ENCODE results near the gene PCSK6. TPM values are rescaled to one million over a fixed set of nuclear protein-coding genes. Genes with fewer than 3 reads are reported as not detected.

The PCSK6 gene
- total RNA-seq, 4 donors from 2014 or later: 12.9 to 31.5 (median 23.7) TPM

DNA sequence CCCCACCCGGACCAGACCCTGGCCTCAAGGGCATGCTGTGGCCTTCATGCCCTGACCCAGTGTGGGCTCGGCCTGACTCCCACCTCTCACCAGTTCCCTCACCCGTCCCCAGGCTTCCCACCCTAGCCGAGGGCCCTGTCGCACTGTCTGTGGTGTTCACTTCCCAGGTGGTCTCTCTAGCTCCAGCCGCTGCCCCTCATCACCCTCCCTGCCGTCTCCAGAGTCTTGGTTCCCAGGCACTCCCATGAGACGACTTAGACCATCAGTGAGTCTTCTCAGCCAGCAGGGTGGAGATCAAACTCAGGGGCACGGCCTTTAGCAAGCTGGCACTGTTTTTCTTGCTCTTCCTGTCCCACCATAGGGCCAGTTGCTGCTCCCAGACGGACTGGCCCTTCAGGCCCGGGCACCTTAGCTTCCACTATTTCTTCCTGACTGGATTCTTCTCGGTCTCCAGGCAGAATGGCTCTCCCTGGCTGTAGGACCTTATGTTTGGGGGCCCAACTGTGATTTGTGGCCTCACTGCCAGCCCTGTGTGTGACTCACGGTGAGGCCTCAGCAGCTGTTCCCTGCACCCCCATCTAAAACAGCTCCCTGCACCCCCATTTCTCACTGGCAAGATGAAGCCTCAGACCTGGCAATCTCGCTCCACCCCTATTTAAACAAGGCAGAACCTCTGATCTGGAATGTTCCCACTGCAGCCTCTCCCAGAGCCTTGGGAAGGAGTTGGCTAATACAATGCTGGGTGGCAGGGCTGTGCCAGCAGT, 9.4 kb upstream of the PCSK6 start:
- peaks cover 40% of the 10 kb centered on the region for H3K4me1 ChIP-seq
- TF ChIP-seq CTCF (IDR thresholded peaks at IDR 0.05) (no peak), POLR2AphosphoS5 (IDR thresholded peaks at IDR 0.05) (no peak), EP300 (IDR thresholded peaks at IDR 0.05) (no peak), POLR2A (IDR thresholded peaks at IDR 0.05) (no peak)
- H3K9me3 ChIP-seq: no peaks in the 10 kb centered on the region
- WGBS: 69% methylated on average over 14 of the region's 14 CpGs
- H3K27ac ChIP-seq: no peak overlapping the region
- H3K36me3 ChIP-seq: no peaks in the 10 kb centered on the region
- peak in 1 of 2 donors; percentile 58 for DNase-seq (ENCODE audit: low spot score in 2 of 2)
- H3K27me3 ChIP-seq: peaks cover 43% of the 10 kb centered on the region
- no peak overlapping the region for H3K4me3 ChIP-seq

DNA sequence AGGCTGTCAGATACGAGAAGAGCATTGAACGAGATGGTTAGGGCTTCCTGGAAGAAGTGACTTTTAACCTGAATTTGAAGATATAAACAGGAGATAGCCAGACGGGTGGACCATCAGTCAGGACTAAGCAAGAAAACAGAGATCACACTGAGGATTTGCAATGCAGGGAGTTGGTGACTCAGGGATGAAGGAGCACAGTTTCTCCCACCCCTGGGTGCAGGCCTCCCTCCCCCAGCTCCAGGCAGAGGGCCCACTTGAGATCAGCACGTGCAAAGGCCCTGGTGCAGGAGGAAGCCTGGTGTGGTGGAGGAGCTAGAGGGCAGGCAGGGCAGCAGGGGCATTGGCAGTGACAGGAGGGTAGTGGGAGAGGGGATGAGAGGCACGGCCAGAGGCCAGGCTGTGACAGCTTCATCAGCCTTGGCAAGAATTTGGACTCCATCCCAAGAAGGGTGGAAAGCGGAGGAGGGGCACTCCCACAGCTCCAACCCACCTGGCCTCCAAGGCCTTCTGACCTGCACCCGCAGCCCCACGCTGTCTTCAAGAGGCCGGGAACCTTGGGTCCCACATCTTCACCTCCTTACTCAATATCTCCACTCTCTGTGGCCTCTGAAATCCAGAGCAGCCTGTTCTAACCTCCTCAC, 8.7 kb upstream of the PCSK6 start:
- no peak overlapping the region for H3K4me3 ChIP-seq
- H3K4me1 ChIP-seq: peaks cover 40% of the 10 kb centered on the region
- TF ChIP-seq EP300 (IDR thresholded peaks at IDR 0.05): no peak
- no peak for TF ChIP-seq POLR2AphosphoS5 (IDR thresholded peaks at IDR 0.05)
- no peak for TF ChIP-seq POLR2A (IDR thresholded peaks at IDR 0.05)
- no peak for TF ChIP-seq CTCF (IDR thresholded peaks at IDR 0.05)
- DNase-seq (ENCODE audit: low spot score in 2 of 2): no peak
- H3K36me3 ChIP-seq: no peaks in the 10 kb centered on the region
- WGBS: 85% methylated on average over 7 of the region's 9 CpGs
- no peaks in the 10 kb centered on the region for H3K9me3 ChIP-seq
- H3K27me3 ChIP-seq: peaks cover 43% of the 10 kb centered on the region
- no peak overlapping the region for H3K27ac ChIP-seq

- TF ChIP-seq POLR2AphosphoS5 (IDR thresholded peaks at IDR 0.05) (no peak), EP300 (IDR thresholded peaks at IDR 0.05) (no peak), CTCF (IDR thresholded peaks at IDR 0.05) (no peak), POLR2A (IDR thresholded peaks at IDR 0.05) (no peak)
- H3K4me1 ChIP-seq: peaks cover 40% of the 10 kb centered on the region
- 83% methylated on average over 20 of the region's 20 CpGs for WGBS
- H3K36me3 ChIP-seq: no peaks in the 10 kb centered on the region
- no peak overlapping the region for H3K4me3 ChIP-seq
- no peak for DNase-seq (ENCODE audit: low spot score in 2 of 2)
- H3K27ac ChIP-seq: no peak overlapping the region
- peaks cover 37% of the 10 kb centered on the region for H3K27me3 ChIP-seq
- no peaks in the 10 kb centered on the region for H3K9me3 ChIP-seq
Observed at GRCh38 chr15:101497484-101498034, 8.1 kb upstream of the PCSK6 start.

GRCh38 chr15:101497017-101497416, 7.5 kb upstream of the PCSK6 start:
- Histone ChIP-seq H3K27ac (no peak overlapping the region), H3K27me3 (peaks cover 35% of the 10 kb centered on the region), H3K9me3 (no peaks in the 10 kb centered on the region), H3K36me3 (no peaks in the 10 kb centered on the region), H3K4me3 (no peak overlapping the region), H3K4me1 (peaks cover 40% of the 10 kb centered on the region)
- DNase-seq (ENCODE audit: low spot score in 2 of 2): no peak
- WGBS: 85% methylated on average over 13 of the region's 13 CpGs
- TF ChIP-seq CTCF (IDR thresholded peaks at IDR 0.05): no peak
- no peak for TF ChIP-seq POLR2A (IDR thresholded peaks at IDR 0.05)
- no peak for TF ChIP-seq POLR2AphosphoS5 (IDR thresholded peaks at IDR 0.05)
- TF ChIP-seq EP300 (IDR thresholded peaks at IDR 0.05): no peak
